Stimulated activated CD4-positive, alpha-beta T cell treated with anti-CD3 and anti-CD28 coated beads, Interleukin-1b, Interleukin-23, amount 100 ng/mL, for 4 hours (primary cell): ENCODE measurements around the gene SIAH3.
"Not testable (repeated sequence)": the region's sequence is repeated elsewhere in the genome, so short reads cannot be mapped to it uniquely, and the experiment has no call there.

Source experiments
- DNase-seq, 2 donors: peaks; one replicate each; pipeline ENCODE4 v3.0.0-alpha.2; 2020; ENCODE audit warnings: low read depth in 2 of 2

Gene SIAH3

GRCh38 chr13:45851171-45851921 is at the start of gene SIAH3:
TSS of gene SIAH3 (minus strand) at chr13:45851753. CDS start at chr13:45851629, 124 bp downstream.
- DNase-seq = peak in 1 of 2 donors; percentile 9

- DNase-seq = no peak
These were observed 47.9 kb upstream of the SIAH3 start for GRCh38 chr13:45899406-45899805.

- no peak for DNase-seq
These were observed 46.0 kb upstream of the SIAH3 start for GRCh38 chr13:45897562-45897961.

GRCh38 chr13:45896285-45896684 is 44.7 kb upstream of the SIAH3 start:
- DNase-seq = no peak

GRCh38 chr13:45895881-45896280 is 44.3 kb upstream of the SIAH3 start:
- no peak for DNase-seq

GRCh38 chr13:45892513-45892912 is 41.0 kb upstream of the SIAH3 start:
- no peak for DNase-seq

- DNase-seq = no peak
These were observed 38.2 kb upstream of the SIAH3 start for GRCh38 chr13:45889590-45890243.

GRCh38 chr13:45886466-45886865 is 34.9 kb upstream of the SIAH3 start:
- no peak for DNase-seq

GRCh38 chr13:45885194-45885593 is 33.6 kb upstream of the SIAH3 start:
- no peak for DNase-seq

- no peak for DNase-seq
These were observed 31.1 kb upstream of the SIAH3 start for GRCh38 chr13:45882626-45883025.

GRCh38 chr13:45881353-45881752 is 29.8 kb upstream of the SIAH3 start:
- no peak for DNase-seq

- no peak for DNase-seq
These were observed 28.7 kb upstream of the SIAH3 start for GRCh38 chr13:45880242-45880641.

- no peak for DNase-seq
These were observed 28.1 kb upstream of the SIAH3 start for GRCh38 chr13:45879666-45880065.

GRCh38 chr13:45878966-45879365 is 27.4 kb upstream of the SIAH3 start:
- no peak for DNase-seq

- no peak for DNase-seq
These were observed 25.2 kb upstream of the SIAH3 start for GRCh38 chr13:45876781-45877180.

GRCh38 chr13:45875951-45876350 is 24.4 kb upstream of the SIAH3 start:
- no peak for DNase-seq

GRCh38 chr13:45873491-45874325 is 22.2 kb upstream of the SIAH3 start:
- DNase-seq = no peak

GRCh38 chr13:45872566-45872965 is 21.0 kb upstream of the SIAH3 start:
- DNase-seq = no peak

GRCh38 chr13:45871201-45871600 is 19.6 kb upstream of the SIAH3 start:
- not testable (repeated sequence) for DNase-seq

GRCh38 chr13:45870232-45870631 is 18.7 kb upstream of the SIAH3 start:
- no peak for DNase-seq

GRCh38 chr13:45865414-45865813 is 13.9 kb upstream of the SIAH3 start:
- DNase-seq = no peak
